Left cardiac atrium (tissue), 4 donors: ENCODE results near the gene TADA2B. TPM values are rescaled to one million over a fixed set of nuclear protein-coding genes. Genes with fewer than 3 reads are reported as not detected.

Experiments
- ATAC-seq, 2 donors: fragments of 200-7000 bp; cut with Tn5 transposase; one replicate each; pipeline ENCODE4 v1.9.1; 2020; ENCODE audit warnings: mild to moderate bottlenecking in 2 of 2, moderate library complexity in 2 of 2
- DNase-seq: peaks from one replicate; pipeline ENCODE4 v3.0.0-alpha.2; 2020
- intact Hi-C, 2 donors: fragments of 100-400 bp; cut with DNase I; formaldehyde crosslinking; loops; one replicate each; pipeline versions ENCODE4 v1.14.1 to v1.15.1; 2022 to 2023
- total RNA-seq, 2 donors: library from RNA; stranded (reverse); fragmentation: NEBNext Ultra II Directional; extraction: Animal tissue kit (Norgen Biotek cat#: 25700); gene quantifications; one replicate each; pipeline ENCODE4 v1.2.1, GENCODE V29; 2021
- donor health status: DM: no; HTN: yes; CAD: no.
- donor health status: DM: no; HTN: yes; CAD: no; lungs with severe emphysema.
- donor health status: DM: yes; HTN: yes; CAD: no.
- donor health status: Dilated cardiomyopathy.

Gene TADA2B
- total RNA-seq, 2 donors from 2014 or later, result 23.2 to 30.7 TPM

DNA sequence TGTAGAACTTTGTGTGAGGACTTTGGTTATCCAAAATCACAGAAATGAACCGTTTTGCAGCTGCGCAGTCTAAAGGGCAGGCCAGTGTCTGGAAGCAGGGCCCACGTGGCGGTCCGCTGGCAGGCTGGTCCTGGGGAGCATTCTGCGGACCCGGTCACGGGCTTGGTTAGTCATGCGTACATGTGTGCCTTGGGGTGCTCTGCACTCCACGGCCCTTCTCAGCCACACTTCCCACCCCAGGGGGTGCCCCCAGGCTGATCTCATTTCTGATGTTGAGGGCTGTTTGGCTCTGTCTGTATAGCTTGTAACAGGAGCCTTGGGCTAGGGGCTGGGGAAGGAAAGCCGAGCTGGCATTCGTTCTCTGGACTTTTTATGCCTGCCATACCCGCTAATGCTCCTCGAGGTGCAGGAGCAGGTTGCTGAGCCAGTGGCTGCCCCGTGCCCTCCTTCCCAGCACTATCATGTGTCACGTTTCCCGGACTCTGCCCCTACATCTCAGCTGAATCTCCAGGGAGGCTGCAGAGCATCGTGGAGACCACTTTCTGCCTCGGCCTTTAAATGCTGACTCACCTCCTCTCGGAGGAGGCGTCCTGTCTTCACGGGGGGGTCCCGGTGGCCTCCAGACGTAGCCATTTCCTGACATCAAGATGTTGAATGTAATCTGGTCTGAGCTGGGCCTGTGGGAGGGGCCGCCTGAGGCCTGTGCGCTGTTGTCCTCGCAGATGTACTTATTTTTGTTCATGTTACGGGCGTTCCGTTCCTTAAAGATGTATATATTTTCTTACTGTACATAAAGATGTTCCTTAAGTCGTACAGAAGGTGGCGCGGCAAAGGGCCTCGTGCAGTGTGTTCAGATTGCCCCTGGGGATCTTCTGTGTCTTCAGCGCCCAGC, 11.4 kb upstream of the TADA2B start:
- ATAC-seq, result no peak
- intact Hi-C loops, result no loop called here
- no peak for DNase-seq

DNA sequence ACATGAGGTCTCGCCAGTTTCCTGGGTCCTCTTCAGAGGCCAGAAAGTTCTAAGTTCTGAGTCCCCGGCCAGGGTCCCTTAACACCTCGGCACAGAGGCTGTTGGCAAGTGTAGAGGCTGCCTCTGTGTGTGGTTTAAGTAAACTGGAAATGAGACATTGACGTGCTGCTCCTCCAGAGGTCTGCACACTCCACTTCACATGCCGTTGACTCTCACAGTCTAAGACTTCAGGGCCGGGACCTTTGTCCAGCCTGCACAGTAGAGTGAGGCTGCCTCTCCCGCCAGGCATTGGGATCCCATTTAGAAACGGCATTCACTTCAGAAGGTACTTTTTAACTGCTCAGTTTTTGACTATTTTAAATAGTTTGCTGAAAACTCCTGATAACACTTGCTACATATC, 10.6 kb upstream of the TADA2B start:
- intact Hi-C loops, result no loop called here
- ATAC-seq (no peak), DNase-seq (no peak)

DNA sequence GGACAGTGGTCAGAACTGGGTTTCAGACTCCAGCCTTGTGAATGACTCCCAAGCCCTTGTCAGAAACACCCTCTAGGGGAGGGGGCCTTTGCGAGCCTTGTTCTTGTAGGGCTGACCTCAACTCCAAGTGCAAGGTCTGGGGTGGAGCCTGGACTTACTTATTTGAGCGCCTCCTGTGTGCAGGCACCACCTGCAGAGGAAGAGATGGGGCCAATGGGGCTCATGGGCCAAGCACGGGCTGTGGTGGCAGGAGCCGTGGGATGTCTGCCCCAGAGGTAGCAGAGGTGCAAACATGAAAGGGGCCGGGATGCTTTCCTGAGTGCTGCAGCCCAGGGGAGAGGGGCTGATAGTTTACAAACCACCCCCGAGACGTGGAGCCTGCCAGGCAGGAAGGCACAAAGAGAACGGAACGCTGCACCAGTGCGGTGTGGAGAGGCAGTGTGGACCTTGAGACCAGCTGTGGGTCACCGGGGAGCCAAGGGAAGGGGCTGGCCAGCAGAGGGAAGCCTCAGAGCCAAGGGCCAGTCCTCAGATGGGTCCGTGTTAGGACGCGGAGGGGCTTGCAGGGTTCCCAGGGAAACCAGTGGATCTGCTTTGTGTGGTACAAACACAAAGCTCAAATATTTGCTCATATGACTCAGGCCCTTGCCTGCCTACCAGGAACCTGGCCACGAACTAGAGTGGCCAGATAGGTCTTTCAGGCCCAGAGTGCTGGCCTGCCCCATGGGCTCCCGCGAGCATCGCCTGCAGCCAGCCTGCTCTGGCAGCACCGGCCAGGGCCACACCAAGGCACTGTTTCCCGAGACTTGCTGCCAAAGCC, 8.7 kb upstream of the TADA2B start:
- intact Hi-C loops, result no loop called here
- ATAC-seq (peak; percentile 35 to 55), DNase-seq (no peak)

DNA sequence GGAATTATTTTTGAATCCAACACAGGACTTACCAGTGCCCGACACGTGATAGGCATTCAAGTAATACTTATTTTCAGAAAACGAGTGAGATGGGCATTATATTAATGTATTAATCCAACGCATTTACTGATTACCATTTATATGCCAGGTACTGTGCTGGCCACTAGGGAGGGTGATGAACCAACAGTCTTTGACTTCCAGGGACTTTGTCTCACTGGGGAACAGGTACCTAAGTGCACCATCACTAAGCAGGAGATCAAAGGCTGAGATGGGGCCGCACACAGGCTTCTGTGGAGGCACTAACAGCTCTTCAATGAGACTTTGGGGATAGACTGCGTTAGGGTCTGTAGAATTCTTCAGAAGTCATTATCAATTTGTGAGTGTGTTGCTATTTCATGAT, 5.7 kb upstream of the TADA2B start:
- intact Hi-C loops, result no loop called here
- ATAC-seq, result no peak
- no peak for DNase-seq

DNA sequence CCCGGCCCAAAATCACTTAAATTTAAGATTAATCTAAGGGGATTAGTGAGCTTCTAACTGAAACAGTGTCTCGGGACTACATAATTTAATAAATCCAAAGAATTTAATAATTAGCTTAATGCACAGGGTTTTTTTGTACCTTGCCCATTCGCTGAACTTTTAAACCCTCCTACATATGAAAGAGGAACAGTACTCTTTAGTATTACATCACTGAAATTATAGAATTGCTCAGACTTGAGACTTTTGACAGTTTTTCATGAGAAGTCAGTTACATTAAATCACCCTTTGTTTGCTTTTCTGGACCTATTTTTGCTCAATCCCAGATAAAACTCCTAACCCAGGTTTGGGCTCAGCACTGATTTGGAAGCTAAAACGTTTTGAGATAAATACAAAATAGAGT, 2.4 kb upstream of the TADA2B start:
- ATAC-seq (no peak), DNase-seq (no peak)
- intact Hi-C loops, result loop anchor here in 1 of 2 donors (10.0 kb wide), 1 partner anchor 56 kb away; no protein-coding TSS in a partner anchor

DNA sequence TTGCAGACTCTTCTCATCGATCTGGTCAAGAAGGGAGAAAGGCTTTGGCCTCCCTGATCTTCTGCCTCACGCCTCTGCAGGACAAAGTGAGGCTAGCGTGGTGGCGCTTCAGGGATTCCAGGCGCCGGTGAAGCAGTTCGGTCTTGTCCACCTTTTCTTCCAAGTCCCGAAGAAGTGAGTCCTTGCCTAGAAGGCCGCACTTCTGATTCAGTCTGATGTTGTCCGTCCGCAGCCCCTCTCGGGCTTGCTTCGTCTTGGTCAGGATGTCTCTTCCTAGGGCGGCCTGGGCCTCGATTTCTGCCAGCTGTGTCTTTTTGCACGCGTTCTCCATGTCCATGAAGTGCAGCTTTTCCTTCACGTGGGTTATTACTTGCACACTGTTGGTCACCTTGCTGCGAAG, 1.9 kb upstream of the TADA2B start:
- intact Hi-C loops, result loop anchor here in 1 of 2 donors (10.0 kb wide), 1 partner anchor 56 kb away; no protein-coding TSS in a partner anchor
- DNase-seq, result no peak
- no peak for ATAC-seq

DNA sequence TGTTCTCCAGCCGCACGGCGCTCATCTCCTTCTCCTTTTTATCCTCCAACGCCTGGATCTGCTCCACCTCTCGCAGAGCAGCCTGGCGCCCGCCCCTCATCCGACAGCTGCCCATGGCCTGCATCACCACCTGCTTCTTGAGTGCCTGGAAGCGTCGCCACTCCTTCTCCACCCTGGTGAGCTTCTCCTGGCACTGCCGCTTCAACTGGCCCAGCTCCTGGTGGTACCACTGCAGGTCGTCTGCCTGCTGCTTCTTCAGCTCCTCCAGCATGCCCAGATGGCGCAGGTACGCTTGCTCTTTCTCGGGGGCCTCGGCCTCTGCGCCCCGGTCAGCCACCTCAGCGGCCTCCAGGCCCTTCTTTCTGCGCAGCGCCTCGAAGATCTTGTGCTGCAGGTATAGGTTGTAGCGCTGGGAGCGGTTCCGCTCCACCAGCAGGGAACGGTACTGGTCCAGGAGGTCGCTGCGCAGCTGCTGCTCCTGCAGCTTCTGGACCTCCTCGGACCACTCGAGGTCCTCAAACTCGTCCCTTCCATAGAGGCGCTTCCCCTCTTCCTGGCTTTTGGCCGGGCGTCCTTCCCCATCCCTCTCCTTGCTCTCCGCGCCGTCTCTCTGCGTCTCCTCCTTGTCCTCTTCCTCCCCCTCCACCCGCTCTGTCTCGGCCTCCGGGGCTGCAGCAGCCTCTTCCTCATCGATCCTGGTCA, 1.2 kb upstream of the TADA2B start:
- DNase-seq (no peak), ATAC-seq (no peak)
- intact Hi-C loops, result loop anchor here in 1 of 2 donors (2.0 to 10.0 kb wide), 2 partner anchors 29 to 57 kb away; no protein-coding TSS in a partner anchor

DNA sequence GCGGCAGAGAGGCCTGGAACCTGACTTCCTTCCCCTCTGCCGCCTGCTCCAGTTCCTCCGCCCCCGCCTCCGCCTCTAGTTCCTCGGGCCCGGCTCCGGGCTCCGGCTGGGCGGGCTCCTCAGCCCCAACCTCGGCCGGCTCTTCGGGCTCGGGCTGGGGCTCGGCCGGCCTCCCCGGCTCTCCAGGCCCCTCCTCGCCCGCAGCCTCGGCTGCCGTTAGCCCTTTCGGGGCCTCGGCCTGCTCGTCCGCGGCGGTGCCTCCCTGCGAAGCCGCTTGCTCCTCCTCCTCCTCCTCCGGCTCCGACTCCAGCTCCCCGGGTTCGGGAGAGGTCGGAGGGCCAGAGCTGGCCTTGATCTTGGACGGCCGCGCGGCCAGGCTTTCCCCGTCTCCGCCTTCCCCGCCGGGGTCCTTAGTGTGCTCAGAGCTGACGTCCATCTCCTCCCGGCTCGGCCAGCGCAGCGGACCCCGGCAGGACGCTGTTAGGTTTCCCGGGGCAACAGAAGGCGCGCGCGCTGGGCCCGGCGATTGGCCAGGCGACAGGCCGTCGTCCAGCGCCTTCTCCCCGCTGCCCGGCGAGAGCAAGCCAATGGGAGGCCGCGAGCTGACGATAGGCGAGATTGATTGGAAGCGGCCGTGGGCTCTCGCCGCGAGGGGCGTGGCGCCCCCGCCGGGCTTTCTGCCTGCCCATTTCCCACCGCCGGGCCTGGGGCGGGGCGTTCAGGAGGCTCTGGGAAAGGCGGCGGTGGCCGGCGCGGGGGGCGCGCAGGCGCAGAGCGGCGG, 479 bp upstream of the TADA2B start:
- DNase-seq, result peak; percentile 98
- intact Hi-C loops, result loop anchor here in 1 of 2 donors (2.0 to 10.0 kb wide), 2 partner anchors 28 to 58 kb away; no protein-coding TSS in a partner anchor
- peak; percentile 94 for ATAC-seq

DNA sequence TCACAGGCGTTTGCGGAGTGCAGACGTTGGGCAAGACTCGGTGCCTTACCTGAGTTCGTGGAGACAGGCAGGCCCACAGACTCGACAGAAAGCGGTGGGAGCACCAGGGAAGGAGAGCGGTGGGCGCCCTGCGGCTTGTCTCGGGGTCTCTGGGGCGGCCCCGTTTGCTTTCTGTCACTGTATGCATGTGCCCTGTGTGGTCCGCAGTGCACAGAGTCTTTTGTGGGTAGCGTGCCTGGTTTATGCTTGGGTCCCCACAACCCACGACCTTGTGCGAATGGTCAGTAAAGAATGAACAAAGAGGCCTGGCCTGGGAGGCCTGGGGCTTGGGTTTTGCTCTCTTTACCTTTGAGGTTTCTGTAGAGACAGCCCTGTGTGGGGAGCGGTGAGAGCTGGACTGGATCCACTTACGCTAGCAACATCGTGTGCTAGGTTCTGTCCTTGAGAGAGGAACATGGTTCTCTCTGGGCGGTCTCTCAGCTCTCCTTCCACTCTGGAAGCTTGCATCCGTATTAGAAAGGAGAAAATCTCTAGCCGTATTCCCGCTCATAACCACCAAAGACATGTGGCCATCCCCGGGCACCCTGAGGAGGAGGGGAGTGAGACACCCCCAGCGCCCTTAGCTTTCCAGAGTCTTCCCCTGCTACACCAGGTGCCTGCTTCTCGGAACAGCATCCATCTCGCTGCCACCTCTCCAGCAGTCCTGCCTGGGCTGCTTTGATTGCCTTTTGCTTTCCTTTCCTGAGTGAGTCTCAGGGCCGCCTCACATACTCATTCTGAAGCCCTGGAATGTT, 1.2 kb downstream of the TADA2B start:
- ATAC-seq (no peak), DNase-seq (no peak)
- intact Hi-C loops, result loop anchor here in 1 of 2 donors (2.0 to 10.0 kb wide), 2 partner anchors 20 to 60 kb away; no protein-coding TSS in a partner anchor

DNA sequence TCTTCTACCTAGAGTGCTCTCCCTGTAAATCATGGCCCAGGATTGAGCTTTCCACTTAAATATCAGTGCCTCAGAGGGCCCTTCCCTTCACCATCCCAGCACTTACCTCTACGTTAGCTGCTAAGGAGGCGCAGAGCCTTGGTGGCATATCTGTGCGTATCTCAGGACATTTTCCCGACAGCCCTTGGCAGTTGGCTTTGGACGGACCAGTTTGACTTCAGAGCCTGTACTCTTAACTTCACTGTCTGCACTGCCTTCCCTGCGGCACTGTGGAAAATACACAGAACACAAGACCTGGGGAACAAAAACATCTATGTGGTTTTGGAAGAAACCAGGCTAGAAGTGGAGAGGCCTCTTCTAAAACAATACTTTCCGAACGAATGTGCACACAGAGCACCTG, 2.4 kb downstream of the TADA2B start:
- intact Hi-C loops, result loop anchor here in 1 of 2 donors (2.0 to 10.0 kb wide), 2 partner anchors 19 to 61 kb away; no protein-coding TSS in a partner anchor
- DNase-seq, result no peak

DNA sequence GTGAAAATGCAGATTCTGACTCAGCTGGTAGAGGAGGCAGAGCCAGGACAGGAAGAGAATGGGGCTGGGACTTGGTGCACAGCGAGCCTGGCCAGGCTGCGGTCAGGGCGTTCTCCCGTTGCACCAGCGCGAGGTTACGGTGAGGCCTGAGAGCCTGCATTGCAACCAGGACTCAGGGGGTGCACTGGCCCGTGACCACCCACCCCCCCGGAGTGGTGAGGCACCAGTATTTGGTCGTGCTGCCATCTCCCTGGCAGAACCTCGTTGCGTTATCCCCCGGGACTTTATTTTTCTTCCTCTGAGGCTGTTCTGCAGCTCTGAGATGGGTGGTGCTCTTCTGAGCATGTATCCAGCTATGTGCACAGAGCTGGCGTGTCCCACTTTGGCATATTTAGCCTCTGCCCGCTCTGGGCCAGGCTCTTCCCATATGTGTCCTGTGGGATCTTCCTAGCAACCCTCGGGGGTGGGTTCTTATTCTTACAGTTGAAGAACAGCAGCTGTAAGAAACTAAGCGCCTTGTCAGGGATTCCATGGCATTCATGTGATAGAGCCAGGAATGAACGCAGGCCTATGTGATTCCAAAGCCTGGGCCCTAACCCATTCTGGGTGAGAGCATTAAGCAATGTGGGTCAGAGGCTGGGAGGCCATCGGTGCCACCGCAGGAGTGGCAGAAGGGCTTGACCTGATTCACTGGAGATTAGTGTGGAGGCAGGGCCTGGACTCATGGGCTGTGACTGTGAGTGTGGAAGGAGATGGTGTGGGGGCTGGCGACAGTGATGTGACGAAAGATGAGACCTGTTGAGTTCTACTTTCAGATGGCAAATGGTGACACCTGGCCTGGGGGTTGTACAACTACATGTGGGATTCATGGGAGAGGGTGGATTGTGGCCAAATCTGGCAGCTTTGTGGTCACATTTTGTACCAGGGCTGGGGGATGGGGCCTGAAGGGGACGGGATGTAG, 3.1 kb downstream of the TADA2B start:
- ATAC-seq (no peak), DNase-seq (no peak)
- intact Hi-C loops, result loop anchor here in 1 of 2 donors (2.0 to 10.0 kb wide), 2 partner anchors 19 to 61 kb away; no protein-coding TSS in a partner anchor

More for the DNA sequence above, 2.4 kb downstream of the TADA2B start:
- ATAC-seq, result no peak

DNA sequence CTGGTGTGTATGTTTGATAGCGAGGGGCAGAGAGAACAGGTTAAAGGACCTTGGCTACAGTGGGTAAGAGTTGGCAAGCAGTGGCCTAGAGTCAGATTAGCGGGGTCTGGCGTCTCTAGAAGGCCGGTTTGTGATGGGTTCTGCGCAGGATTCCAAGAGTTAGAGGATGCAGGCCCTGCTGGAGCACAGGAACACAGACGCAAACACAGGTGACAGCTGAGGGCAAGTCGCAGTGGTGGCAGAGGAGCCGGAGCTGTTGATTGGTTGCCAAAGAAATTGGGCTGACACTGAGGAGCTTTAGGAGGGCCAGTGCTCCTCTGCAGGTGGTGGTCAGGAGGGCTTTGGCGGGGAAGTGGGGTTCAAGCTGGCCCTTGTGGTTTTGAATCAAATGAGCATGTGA, 3.8 kb downstream of the TADA2B start:
- intact Hi-C loops, result loop anchor here in 1 of 2 donors (10.0 kb wide), 1 partner anchor 62 kb away; no protein-coding TSS in a partner anchor
- ATAC-seq (no peak), DNase-seq (no peak)

DNA sequence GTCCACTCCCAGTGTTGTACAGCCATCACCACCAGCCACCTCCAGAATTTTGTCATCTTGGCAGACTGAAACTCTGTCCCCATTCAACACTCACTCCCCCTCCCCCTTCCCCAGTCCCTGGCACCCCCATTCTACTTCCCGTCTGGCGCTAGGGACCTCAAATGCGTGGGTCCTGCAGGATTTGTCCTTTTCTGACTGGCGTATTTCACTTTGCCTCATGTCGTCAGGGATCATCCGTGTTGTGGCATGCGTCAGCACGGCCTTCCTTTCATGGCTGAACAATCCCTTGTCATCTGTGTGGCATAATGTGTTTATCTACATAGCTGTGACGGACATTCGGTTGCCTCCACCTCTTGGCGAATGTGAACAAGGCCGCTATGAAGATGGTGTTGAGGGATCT, 5.5 kb downstream of the TADA2B start:
- no peak for ATAC-seq
- DNase-seq, result no peak
- intact Hi-C loops, result loop anchor here in 1 of 2 donors (10.0 kb wide), 1 partner anchor 64 kb away; no protein-coding TSS in a partner anchor

DNA sequence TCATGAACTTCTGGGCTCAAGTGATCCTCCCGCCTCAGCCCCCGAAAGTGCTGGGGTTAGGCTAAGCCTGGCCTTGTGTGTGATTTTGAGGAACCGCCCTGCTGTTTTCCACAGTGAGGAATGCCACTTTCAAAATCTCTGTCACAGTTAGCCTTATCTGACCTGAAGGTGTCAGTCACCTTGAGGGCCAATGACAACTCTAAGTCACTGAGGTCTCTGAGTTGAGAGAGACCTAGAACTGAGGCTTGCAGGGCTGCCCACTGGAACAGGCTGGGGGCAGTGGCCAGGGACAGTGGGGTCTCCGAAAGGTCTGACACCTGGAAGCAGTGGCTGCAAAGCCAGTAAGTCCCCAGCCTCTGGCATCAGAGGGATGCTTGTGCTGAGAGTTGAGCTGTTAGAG, 6.1 kb downstream of the TADA2B start:
- ATAC-seq, result no peak
- intact Hi-C loops, result loop anchor here in 1 of 2 donors (10.0 kb wide), 1 partner anchor 64 kb away; no protein-coding TSS in a partner anchor
- no peak for DNase-seq

DNA sequence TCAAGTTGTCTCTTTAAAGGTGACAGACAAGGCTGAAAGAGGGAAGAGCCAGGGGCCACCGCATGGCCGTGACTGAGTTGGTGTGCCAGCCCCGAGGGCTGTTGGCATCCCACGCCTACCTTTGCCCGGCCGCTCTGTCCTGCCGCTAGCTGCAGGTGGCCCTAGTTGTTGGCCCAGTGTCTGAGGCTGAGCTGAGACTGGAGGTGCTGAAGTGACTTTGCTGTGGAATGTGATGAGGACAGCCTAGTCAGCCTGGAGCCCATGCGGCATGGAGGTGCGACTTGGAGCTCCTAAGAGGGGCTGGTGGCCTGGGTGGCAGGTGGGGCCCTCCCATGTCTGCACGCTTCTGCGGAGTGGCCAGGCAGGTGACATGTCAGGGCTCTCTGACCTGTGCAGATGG, 6.6 kb downstream of the TADA2B start:
- ATAC-seq (peak in 1 of 2 donors; percentile 2), DNase-seq (no peak)
- intact Hi-C loops, result loop anchor here in 1 of 2 donors (10.0 kb wide), 1 partner anchor 65 kb away; no protein-coding TSS in a partner anchor
